ENCODE results near the gene ZNF174.

DNA sequence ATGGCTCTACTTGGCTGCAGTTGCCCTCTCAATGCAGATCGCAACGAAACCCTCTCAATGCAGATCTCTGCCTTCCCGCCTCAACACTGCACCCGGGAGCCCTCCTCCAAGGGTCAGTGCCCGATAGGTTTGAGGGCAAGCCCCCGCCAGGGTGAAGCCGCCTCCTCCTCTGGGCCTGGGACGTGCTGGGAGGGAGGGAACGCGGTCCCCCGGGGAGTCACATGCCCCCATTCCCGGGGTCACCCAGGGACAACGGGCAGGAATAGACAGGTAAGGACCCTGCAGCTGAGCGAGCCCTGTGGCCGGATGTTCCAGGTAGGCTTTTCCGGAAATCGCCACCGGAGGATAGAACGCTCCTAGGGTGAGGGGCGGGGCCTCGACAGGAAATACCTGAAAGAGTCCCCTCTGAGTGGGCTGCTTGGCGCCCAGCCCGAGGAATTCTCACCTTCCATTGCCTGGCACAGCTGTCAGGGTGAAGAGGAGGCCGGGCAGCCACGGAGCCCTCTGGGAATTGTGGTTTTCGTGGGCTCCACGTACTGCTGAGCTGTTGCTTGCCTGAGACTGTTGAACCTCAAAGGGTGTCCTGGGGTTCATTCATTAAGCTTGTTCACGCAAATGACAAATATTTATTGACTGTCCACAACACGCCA lies 12.8 kb downstream of the ZNF174 start:
- TF ChIP-seq, protein P1, sequence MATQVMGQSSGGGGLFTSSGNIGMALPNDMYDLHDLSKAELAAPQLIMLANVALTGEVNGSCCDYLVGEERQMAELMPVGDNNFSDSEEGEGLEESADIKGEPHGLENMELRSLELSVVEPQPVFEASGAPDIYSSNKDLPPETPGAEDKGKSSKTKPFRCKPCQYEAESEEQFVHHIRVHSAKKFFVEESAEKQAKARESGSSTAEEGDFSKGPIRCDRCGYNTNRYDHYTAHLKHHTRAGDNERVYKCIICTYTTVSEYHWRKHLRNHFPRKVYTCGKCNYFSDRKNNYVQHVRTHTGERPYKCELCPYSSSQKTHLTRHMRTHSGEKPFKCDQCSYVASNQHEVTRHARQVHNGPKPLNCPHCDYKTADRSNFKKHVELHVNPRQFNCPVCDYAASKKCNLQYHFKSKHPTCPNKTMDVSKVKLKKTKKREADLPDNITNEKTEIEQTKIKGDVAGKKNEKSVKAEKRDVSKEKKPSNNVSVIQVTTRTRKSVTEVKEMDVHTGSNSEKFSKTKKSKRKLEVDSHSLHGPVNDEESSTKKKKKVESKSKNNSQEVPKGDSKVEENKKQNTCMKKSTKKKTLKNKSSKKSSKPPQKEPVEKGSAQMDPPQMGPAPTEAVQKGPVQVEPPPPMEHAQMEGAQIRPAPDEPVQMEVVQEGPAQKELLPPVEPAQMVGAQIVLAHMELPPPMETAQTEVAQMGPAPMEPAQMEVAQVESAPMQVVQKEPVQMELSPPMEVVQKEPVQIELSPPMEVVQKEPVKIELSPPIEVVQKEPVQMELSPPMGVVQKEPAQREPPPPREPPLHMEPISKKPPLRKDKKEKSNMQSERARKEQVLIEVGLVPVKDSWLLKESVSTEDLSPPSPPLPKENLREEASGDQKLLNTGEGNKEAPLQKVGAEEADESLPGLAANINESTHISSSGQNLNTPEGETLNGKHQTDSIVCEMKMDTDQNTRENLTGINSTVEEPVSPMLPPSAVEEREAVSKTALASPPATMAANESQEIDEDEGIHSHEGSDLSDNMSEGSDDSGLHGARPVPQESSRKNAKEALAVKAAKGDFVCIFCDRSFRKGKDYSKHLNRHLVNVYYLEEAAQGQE (IDR thresholded peaks at IDR 0.05; ENCODE audit: insufficient replicate concordance, low read depth), result no peak
- TF ChIP-seq, protein P2, sequence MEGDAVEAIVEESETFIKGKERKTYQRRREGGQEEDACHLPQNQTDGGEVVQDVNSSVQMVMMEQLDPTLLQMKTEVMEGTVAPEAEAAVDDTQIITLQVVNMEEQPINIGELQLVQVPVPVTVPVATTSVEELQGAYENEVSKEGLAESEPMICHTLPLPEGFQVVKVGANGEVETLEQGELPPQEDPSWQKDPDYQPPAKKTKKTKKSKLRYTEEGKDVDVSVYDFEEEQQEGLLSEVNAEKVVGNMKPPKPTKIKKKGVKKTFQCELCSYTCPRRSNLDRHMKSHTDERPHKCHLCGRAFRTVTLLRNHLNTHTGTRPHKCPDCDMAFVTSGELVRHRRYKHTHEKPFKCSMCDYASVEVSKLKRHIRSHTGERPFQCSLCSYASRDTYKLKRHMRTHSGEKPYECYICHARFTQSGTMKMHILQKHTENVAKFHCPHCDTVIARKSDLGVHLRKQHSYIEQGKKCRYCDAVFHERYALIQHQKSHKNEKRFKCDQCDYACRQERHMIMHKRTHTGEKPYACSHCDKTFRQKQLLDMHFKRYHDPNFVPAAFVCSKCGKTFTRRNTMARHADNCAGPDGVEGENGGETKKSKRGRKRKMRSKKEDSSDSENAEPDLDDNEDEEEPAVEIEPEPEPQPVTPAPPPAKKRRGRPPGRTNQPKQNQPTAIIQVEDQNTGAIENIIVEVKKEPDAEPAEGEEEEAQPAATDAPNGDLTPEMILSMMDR (IDR thresholded peaks at IDR 0.05; ENCODE audit: insufficient read depth, low read length), result no peak
- TF ChIP-seq POLR2AphosphoS5 (IDR thresholded peaks at IDR 0.05; ENCODE audit: low read depth), result no peak
- TF ChIP-seq GABPA (IDR thresholded peaks at IDR 0.05; ENCODE audit: low read depth), result no peak
- no peak for TF ChIP-seq SPI1 (IDR thresholded peaks at IDR 0.05; ENCODE audit: borderline replicate concordance, low read depth)
